ENCODE data around the gene NOP53. TPM values are rescaled to one million over a fixed set of nuclear protein-coding genes. Genes with fewer than 3 reads are reported as not detected.

Gene NOP53
- total and polyA plus RNA-seq, 9 of the 15 experiments (the other 6 are each of a cell fraction or from before 2014, with no cell fraction given) = 6.5 to 274 (median 145) TPM

DNA sequence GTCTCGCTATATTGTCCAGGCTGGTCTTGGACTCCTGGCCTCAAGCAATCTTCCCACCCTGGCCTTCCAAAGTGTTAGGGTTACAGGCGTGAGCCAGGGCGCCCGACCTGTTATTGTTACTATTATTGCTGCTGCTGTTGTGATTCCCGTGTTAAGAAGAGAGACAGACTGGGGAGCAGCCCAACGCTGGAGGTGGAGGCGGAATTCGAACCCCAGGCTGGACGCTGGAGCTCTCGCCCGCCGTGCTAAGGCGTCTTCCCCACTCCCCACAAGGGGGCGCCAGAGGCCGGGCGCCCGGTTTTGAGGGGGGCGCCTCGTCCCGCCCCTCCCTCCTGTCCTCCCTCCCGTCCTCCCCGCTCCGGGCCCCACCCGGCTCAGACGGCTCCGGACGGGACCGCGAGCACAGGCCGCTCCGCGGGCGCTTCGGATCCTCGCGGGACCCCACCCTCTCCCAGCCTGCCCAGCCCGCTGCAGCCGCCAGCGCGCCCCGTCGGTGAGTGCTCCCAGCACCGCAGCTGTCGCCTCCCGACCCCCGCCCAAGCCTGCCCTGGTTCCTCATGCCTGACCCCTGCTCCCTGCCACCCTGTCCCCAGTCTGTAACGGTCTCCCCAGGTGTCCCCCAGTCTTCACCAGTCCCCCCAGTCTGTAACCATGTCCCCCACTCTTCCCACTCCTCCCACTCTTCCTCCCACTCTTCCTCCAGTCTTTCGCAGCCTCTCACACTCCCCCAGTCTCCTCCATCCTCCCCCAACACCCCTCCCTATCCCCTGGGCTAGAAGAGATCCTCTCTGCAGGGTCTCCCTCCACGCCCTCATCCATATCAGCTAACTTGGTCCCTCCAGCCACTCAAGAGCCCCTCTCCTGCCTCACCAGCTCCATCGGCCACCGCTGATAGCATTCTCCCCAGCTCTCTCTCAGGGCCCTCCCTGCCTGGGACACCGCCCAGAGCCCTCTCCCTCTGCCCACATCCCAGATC, 32.0 kb upstream of the NOP53 start, which contains the start of gene EHD2 (continued):
- peak; percentile 13; the same call in 1 of the 2 replicates for TF ChIP-seq MYC (IDR thresholded peaks at IDR 0.05; ENCODE audit: low read depth, low read length)
- TF ChIP-seq MYC (CRISPR knock-in tag; IDR thresholded peaks at IDR 0.05; ENCODE audit: borderline replicate concordance, low read depth) = no peak
- TF ChIP-seq PML (IDR thresholded peaks at IDR 0.05; ENCODE audit: low read length) = no peak
- peak; percentile 81; the same call in 1 of the 2 replicates for TF ChIP-seq HDGF (IDR thresholded peaks at IDR 0.05)
- TF ChIP-seq TAF7 (tag; IDR thresholded peaks at IDR 0.05) = no peak
- TF ChIP-seq, protein P1, sequence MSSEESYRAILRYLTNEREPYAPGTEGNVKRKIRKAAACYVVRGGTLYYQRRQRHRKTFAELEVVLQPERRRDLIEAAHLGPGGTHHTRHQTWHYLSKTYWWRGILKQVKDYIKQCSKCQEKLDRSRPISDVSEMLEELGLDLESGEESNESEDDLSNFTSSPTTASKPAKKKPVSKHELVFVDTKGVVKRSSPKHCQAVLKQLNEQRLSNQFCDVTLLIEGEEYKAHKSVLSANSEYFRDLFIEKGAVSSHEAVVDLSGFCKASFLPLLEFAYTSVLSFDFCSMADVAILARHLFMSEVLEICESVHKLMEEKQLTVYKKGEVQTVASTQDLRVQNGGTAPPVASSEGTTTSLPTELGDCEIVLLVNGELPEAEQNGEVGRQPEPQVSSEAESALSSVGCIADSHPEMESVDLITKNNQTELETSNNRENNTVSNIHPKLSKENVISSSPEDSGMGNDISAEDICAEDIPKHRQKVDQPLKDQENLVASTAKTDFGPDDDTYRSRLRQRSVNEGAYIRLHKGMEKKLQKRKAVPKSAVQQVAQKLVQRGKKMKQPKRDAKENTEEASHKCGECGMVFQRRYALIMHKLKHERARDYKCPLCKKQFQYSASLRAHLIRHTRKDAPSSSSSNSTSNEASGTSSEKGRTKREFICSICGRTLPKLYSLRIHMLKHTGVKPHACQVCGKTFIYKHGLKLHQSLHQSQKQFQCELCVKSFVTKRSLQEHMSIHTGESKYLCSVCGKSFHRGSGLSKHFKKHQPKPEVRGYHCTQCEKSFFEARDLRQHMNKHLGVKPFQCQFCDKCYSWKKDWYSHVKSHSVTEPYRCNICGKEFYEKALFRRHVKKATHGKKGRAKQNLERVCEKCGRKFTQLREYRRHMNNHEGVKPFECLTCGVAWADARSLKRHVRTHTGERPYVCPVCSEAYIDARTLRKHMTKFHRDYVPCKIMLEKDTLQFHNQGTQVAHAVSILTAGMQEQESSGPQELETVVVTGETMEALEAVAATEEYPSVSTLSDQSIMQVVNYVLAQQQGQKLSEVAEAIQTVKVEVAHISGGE (CRISPR knock-in tag; IDR thresholded peaks at IDR 0.05) = no peak
- TF ChIP-seq, protein P2, sequence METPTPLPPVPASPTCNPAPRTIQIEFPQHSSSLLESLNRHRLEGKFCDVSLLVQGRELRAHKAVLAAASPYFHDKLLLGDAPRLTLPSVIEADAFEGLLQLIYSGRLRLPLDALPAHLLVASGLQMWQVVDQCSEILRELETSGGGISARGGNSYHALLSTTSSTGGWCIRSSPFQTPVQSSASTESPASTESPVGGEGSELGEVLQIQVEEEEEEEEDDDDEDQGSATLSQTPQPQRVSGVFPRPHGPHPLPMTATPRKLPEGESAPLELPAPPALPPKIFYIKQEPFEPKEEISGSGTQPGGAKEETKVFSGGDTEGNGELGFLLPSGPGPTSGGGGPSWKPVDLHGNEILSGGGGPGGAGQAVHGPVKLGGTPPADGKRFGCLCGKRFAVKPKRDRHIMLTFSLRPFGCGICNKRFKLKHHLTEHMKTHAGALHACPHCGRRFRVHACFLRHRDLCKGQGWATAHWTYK (CRISPR knock-in tag; IDR thresholded peaks at IDR 0.05) = no peak
- no peak for TF ChIP-seq GTF2F1 (IDR thresholded peaks at IDR 0.05; ENCODE audit: low read depth, low read length)
- TF ChIP-seq, protein P3, sequence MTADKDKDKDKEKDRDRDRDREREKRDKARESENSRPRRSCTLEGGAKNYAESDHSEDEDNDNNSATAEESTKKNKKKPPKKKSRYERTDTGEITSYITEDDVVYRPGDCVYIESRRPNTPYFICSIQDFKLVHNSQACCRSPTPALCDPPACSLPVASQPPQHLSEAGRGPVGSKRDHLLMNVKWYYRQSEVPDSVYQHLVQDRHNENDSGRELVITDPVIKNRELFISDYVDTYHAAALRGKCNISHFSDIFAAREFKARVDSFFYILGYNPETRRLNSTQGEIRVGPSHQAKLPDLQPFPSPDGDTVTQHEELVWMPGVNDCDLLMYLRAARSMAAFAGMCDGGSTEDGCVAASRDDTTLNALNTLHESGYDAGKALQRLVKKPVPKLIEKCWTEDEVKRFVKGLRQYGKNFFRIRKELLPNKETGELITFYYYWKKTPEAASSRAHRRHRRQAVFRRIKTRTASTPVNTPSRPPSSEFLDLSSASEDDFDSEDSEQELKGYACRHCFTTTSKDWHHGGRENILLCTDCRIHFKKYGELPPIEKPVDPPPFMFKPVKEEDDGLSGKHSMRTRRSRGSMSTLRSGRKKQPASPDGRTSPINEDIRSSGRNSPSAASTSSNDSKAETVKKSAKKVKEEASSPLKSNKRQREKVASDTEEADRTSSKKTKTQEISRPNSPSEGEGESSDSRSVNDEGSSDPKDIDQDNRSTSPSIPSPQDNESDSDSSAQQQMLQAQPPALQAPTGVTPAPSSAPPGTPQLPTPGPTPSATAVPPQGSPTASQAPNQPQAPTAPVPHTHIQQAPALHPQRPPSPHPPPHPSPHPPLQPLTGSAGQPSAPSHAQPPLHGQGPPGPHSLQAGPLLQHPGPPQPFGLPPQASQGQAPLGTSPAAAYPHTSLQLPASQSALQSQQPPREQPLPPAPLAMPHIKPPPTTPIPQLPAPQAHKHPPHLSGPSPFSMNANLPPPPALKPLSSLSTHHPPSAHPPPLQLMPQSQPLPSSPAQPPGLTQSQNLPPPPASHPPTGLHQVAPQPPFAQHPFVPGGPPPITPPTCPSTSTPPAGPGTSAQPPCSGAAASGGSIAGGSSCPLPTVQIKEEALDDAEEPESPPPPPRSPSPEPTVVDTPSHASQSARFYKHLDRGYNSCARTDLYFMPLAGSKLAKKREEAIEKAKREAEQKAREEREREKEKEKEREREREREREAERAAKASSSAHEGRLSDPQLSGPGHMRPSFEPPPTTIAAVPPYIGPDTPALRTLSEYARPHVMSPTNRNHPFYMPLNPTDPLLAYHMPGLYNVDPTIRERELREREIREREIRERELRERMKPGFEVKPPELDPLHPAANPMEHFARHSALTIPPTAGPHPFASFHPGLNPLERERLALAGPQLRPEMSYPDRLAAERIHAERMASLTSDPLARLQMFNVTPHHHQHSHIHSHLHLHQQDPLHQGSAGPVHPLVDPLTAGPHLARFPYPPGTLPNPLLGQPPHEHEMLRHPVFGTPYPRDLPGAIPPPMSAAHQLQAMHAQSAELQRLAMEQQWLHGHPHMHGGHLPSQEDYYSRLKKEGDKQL (CRISPR knock-in tag; IDR thresholded peaks at IDR 0.05; ENCODE audit: borderline replicate concordance) = no peak
- peak; percentile 59 for TF ChIP-seq RBM25 (IDR thresholded peaks at IDR 0.05; ENCODE audit: low read depth, low read length, severe bottlenecking)
- no peak for TF ChIP-seq BRCA1 (IDR thresholded peaks at IDR 0.05)
- no peak for TF ChIP-seq BRCA1 (CRISPR knock-in tag; IDR thresholded peaks at IDR 0.05)
- TF ChIP-seq ZNF212 (CRISPR knock-in tag; IDR thresholded peaks at IDR 0.05) = no peak
- TF ChIP-seq HMGN3 (IDR thresholded peaks at IDR 0.05; ENCODE audit: borderline replicate concordance, extremely low read depth, insufficient read length, low read depth, low read length) = peak; percentile 61
